Lung microvascular endothelial cell (primary cell): ENCODE data around the gene CSTF1. TPM values are rescaled to one million over a fixed set of nuclear protein-coding genes. Genes with fewer than 3 reads are reported as not detected.

Experiments
- DNase-seq, 2 donors: peaks; one replicate each; pipeline versions ENCODE4 v3.0.0 to v3.0.0-alpha.2; 2010; ENCODE audit warnings: low read depth in 2 of 2
- total RNA-seq: library from RNA; depleted of rRNA; stranded (reverse); fragments of >200 nt; gene quantifications from 2 replicates; pipeline ENCODE4 v1.2.1, GENCODE V29; 2014

Gene CSTF1
- total RNA-seq, 1 donor from 2014 or later: 21.6 TPM

GRCh38 chr20:56451056-56451765 is 58.8 kb downstream of the CSTF1 start:
- no peak for DNase-seq

- no peak for DNase-seq
Observed at GRCh38 chr20:56453352-56453751, 60.9 kb downstream of the CSTF1 start.

- DNase-seq: no peak
Observed at GRCh38 chr20:56454754-56455153, 62.3 kb downstream of the CSTF1 start.

Other genes with a start within 250 kb of the CSTF1 start
- not detected in 2 replicates for gene MC3R, start 143.9 kb upstream of the CSTF1 start, total RNA-seq
- 23.6 and 25.9 TPM in 2 replicates for gene FAM210B, start 33.7 kb upstream of the CSTF1 start, total RNA-seq
- gene AURKA, start 430 bp upstream of the CSTF1 start, total RNA-seq: 3.8 and 17.9 TPM in 2 replicates
- under 0.01 and 1.2 TPM in 2 replicates for gene CASS4, start 19.6 kb downstream of the CSTF1 start, total RNA-seq
- gene RTF2, start 76.0 kb downstream of the CSTF1 start, total RNA-seq: 68.4 and 96.2 TPM in 2 replicates
- not detected in 2 replicates for gene FAM209A, start 132.1 kb downstream of the CSTF1 start, total RNA-seq
- gene FAM209B, start 140.6 kb downstream of the CSTF1 start, total RNA-seq: not detected in 2 replicates
- not detected in 2 replicates for gene TFAP2C, start 236.7 kb downstream of the CSTF1 start, total RNA-seq